ENCODE measurements around the gene TGFBR1.

The TGFBR1 gene

DNA sequence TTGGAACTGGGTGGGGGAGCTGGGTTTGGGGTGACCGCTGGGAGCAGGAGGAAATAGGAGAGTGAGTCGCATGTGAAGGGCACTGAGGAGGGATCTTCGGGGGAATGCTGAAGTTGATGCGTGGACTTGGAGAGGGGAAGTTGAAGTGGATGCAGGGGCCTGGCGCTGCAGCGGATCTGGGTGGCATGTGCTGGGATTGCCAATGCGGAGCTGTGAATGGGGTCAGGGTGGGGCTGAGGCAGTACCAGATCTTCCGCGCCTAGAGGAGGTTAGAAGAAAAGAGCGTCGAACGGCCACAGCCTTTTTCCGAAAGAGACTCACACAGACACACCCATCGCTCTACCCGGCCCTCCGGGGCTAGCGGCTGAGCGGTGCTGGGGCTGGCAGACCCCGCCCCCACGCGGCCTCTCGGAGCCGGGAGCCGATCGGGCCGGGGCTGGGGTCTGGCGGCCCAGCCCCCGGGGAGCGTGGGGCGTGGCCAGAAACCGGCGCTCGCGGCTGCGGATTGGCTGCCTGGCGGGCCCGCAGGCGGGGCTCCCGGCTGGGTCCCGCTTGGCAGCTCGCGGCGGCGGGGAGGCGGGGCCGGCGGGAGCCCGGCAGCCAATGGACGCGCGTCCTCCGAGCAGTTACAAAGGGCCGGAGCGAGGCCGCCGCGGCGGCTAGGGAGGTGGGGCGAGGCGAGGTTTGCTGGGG lies at the start of gene TGFBR1:
Gene TGFBR1, plus strand, starts transcription at position 655 of the 693 bp plus-strand sequence. CDS start 93 bp downstream, outside the sequence.
- DNase-seq: peak; percentile 88

DNA sequence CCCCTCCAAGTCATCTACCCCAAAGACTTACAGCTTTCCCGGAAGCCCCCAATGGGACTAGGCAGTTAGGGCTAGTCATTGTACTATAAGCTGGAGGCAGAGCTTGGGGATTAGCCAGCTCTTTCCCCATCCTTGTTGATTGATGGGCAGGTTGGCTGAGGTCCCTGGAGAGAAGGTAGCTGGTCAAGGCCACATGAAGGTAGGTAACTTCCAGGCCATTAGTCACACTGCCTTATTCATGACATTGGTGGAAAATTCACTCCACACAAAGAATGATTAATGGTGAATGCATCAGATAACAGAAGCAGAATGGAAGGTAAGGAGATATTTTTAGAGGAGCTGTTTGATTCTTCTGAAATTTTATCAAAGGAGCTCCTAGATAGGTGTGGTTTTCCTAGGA lies 49.5 kb upstream of the TGFBR1 start:
- no peak for DNase-seq

DNA sequence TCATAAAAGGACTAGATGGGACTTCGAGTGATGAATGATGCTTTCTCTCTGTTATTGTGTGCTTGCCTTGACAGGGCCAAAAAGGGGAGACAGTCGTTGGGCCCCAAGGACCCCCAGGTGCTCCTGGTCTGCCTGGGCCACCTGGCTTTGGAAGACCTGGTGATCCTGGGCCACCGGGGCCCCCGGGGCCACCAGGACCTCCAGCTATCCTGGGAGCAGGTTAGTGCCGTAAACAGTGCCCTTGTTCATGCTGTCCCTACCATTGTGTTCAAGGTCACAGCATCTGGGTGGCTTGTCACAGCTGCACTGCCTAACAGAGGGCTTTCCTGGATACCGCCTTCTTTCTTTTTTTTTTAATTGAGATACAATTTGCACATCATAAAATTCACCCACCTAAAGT lies 48.7 kb upstream of the TGFBR1 start:
- DNase-seq: no peak

- no peak for DNase-seq
Measured at GRCh38 chr9:99056886-99057664, 47.8 kb upstream of the TGFBR1 start.

DNA sequence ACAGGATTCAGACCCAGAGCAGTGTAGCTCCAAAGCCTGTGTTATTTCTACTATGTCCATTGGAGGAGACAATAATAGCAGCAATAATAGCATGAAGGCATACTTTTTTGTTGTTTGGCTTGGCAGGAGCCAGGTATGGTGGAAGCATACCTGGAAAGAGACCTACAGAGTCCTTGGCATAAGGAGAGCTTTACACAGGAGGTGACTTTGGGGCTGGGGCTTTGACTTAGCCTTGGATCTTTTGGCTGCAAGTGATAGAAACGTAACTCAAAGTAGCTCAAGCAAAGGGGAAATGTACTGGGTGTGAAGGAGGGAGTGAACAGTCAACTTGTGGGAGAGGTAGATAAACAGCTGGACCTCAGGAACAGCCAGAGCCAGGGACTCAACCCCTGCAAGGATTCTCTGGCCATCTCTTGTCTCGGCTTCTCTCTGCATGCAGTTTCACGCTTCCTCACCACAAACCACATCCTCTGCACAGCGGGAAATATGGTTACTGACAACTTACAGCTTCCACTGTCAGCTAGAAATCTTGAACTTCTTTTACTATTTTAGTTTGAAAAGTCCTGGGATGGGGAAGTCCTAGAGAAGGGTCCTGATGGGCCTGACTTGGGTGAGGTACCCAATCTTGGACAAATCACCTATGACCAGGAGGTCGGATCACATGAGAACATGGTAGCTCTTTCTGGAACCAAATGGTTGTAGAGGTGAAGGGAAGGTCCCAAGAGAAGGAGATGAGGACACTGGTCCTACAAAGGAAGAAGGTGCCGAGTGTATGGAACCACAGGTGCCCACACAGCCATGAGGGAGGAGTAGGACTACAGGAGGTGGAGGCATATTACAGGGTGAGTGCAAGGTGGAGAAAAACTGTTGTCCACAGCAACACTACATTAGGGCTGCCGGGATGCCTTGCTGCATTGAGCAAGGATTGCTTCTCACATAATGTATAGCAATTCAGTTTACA lies 47.0 kb upstream of the TGFBR1 start:
- no peak for DNase-seq

DNA sequence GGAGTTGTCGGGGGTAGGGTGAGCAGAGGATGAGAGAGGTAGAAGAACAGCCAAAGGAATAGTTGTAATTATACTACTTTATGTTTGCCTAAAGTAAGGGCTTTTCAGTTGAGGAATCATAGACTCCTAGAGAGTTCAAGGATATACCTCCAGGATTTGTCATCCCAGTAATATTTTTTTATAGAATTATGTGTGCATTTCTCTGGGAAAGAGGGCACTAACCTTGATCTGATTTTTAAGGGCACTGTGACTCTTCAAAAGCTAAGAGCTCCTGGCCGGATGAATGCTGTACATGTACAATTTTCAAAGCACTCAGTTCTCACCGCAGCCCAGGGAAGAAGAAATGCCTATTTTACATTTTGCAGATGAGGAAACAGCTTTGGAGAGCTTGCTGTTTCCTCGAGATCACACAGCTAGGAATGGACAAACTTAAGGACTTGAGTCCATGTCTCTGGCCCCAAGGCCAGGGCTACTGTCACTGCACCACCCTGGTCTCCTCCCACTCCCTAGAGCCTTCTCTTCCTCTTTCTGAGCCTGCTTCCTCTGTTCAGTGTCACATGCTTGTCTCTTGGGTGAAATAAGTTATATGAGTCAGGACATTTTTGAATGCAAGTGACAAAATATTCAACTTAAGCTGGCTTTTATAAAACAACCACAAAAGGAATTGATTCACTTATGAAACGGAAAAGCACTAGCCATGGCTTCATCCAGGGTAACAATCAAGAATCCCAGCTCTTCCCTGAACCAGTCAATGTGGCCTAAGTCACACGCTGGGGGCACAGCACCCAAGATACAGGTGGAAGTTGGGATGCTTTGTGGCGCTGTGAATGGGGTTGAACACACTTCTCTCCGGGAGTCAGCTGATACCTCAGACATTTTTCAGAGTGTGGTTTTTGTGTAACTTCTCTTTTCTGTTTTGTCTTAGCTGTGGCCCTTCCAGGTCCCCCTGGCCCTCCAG lies 45.7 kb upstream of the TGFBR1 start:
- no peak for DNase-seq

DNA sequence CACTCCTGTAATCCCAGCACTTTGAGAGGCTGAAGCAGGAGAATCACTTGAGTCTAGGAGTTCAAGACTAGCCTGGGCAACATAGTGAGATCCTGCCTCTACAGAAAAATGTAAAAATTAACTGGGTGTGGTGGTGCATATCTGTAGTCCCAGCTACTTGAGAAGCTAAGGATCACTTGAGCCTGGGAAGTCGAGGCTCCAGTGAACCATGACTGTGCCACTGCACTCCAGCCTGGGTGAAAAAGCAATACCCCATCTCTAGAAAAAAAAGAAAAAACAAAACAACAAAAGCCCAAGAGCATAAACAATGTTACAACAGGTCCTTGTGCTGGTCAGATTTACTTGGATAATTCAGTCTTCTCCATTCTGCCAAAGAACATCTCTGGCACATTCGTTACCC lies 44.3 kb upstream of the TGFBR1 start:
- DNase-seq: no peak

DNA sequence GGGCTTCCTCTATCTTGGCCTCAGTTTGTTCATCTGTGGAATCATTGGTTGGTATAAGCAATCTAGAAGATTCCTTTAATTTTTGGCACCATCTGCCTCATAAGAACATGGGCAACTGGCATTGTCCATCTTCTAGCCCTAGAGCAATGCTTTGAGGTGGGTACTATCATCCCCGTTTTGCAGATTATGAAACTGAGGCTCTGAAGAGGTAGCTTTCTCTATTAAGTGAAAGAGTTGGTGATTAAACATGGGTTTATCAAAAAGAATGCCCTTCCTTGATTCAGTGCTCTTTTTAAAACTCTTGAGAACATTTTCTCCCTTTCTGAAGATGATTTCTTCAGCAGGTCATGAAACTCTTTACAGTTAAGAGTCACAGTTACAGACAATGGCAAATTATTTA lies 42.4 kb upstream of the TGFBR1 start:
- no peak for DNase-seq

DNA sequence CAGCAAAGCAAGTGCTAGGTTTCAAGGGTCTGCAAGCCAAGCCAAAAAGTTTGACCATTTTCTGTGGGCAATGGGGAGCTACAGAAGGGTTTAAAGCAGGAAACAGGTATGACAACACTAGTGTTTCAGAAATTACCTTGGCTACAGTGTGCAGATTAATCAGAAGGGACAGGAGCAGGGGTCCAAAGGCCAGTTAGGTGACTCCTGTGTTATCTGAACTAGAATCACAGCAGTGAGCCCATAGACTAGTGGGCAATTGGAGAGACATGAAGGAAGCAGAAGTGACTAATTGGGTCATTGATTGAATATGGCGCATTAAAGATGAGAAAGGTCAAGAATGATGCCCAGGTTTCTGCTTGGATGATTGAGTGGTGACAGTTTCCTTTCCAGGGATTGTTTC lies 41.4 kb upstream of the TGFBR1 start:
- no peak for DNase-seq

GRCh38 chr9:99066571-99066970 lies 38.3 kb upstream of the TGFBR1 start:
- DNase-seq: no peak

DNA sequence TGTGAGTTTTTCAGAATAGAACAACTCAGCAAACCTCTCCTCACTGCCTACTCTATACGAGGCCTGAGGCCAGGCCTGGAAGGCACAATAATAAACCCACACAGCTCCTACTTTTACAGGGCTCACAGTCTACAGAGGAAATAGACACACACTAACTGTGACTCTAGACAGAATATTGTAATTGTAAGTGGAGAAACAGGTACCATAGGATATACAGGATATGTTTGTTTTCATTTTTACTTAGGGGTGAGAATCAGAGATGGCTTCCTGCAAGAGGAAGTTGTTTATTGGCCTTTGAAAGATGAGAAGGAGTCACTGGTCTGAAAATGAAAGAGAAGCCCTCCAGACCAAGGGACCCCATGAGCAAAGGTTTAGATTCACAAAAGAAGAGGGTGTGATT lies 35.8 kb upstream of the TGFBR1 start:
- no peak for DNase-seq

GRCh38 chr9:99069546-99069945 lies 35.4 kb upstream of the TGFBR1 start:
- no peak for DNase-seq

DNA sequence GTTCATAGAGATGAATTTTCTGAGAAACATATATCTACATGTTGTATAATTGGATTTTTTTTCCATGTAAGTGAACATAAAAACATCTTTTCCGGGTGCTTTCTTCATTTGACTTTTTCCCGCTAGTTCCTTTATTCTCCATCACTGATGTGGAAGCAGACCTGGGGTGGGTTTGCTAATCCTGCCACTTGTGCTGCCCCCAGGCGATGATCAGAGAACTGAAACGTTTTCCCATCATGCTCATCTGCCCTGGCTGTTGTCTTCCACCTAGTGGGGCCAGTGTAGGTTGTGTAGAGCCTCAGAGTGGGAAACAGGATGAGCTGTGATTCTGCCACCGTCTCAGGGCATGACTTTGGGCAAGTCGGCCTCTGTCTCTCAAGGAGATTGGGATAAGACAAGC lies 34.2 kb upstream of the TGFBR1 start:
- no peak for DNase-seq

- DNase-seq: no peak
Measured at GRCh38 chr9:99071313-99072039, 33.4 kb upstream of the TGFBR1 start.

GRCh38 chr9:99072040-99072394 lies 32.9 kb upstream of the TGFBR1 start:
- DNase-seq: no peak

DNA sequence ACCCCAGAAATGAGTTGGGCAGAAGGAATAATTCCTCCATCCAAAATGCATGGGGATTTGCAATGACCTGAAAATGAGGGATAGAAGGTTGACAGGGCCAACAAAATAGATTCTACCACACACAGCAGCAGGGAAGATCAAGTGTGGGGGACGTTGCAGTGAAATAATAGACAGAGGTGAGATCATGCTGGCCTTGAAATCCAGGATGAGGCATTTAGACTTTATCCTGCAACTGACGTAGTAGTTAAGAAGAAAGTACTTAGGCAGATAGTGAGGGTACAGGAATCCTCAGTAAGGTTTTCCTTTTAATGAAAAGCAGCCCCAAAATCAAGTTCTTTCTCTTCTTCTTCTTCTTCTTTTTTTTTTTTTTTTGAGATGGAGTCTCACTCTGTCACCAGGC lies 31.6 kb upstream of the TGFBR1 start:
- no peak for DNase-seq

- DNase-seq: no peak
Measured at GRCh38 chr9:99073985-99074901, 30.7 kb upstream of the TGFBR1 start.

DNA sequence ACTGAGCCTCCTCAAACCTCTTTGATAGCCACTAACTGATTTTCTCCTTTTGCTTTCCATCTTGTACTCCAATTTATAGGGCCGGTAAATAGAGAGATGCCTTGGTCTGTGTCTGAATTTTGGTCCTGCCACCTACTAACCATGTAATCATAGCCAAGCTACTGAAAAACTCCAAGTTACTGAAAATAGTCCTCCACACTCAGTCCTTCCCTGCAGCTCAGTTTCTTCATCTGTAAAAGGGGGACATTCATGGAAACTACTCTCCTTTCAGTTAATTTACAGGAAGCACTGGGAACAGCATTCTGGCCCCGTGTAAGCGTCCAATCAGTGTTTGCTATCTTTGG lies 30.0 kb upstream of the TGFBR1 start:
- no peak for DNase-seq

GRCh38 chr9:99075246-99075912 lies 29.5 kb upstream of the TGFBR1 start:
- DNase-seq: peak; percentile 36

- DNase-seq: no peak
Measured at GRCh38 chr9:99076030-99076429, 28.9 kb upstream of the TGFBR1 start.

All from amniotic stem cell (primary cell).